Esophagus muscularis mucosa (tissue), 3 donors: ENCODE results near the gene ERN2.

ENCODE experiments used
- CTCF ChIP-seq, 3 experiments: fragments of 200-600 bp in 2 of 3; fragments of 450-650 bp in 1 of 3; sonication (generic) in 2 of 3; IDR thresholded peaks; one replicate each; pipeline ENCODE4 v1.5.1; 2017 to 2019; ENCODE audit warnings: antibody characterized with exemption in 3 of 3, mild to moderate bottlenecking in 2 of 3, moderate library complexity in 1 of 3
- EP300 ChIP-seq: sonication (generic); formaldehyde crosslinking; IDR thresholded peaks from one replicate; pipeline ENCODE4 v1.6.1; 2017; ENCODE audit warnings: antibody characterized with exemption

DNA sequence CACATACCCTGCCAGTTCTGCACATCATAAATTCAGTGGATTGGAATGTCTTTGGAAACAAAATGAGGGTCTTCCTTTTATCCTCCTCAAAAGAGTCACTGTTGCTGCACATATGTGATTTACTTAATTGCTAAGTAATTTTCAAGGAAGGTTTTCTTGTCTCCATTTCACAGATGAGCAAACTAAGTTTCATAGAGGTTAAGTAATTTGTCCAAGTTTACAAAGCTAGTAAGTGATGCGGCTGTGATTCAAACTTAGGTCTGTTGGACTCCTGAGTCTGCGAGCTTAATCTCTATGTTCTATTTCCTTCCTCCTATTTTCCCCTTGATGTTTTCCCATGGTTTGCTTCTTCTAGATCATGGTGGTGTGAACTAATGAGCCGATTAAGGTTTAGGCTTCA lies 13.7 kb upstream of the ERN2 start:
- TF ChIP-seq EP300 (no peak), CTCF (IDR thresholded peaks at IDR 0.05) (no peak)
